Progenitor cell of endocrine pancreas (in vitro differentiated cells): ENCODE data around the gene RSPH1. TPM values are rescaled to one million over a fixed set of nuclear protein-coding genes. Genes with fewer than 3 reads are reported as not detected.

ENCODE experiments used
- DNase-seq: peaks from one replicate; pipeline ENCODE4 v3.0.0; 2021; ENCODE audit warnings: low spot score; ENCODE audit not compliant: unreplicated experiment
- H3K27ac Mint-ChIP-seq: 2 replicates; pipeline ENCODE4 v1.8.0; 2021; ENCODE audit warnings: mild to moderate bottlenecking, moderate library complexity, mixed read lengths
- H3K27me3 Mint-ChIP-seq: 2 replicates; pipeline ENCODE4 v1.8.0; 2021; ENCODE audit warnings: mixed read lengths
- H3K36me3 Mint-ChIP-seq: 2 replicates; pipeline ENCODE4 v1.8.0; 2022; ENCODE audit warnings: mixed read lengths; ENCODE audit not compliant: insufficient read depth
- H3K4me1 Mint-ChIP-seq: 2 replicates; pipeline ENCODE4 v1.8.0; 2021; ENCODE audit warnings: low read depth, mixed read lengths
- H3K4me3 Mint-ChIP-seq: 2 replicates; pipeline ENCODE4 v1.8.0; 2021; ENCODE audit warnings: low read depth, mild to moderate bottlenecking, moderate library complexity, mixed read lengths
- H3K9me3 Mint-ChIP-seq: 2 replicates; pipeline ENCODE4 v1.8.0; 2021; ENCODE audit warnings: low read depth, mixed read lengths
- CTCF ChIP-seq: fragments of 200-600 bp; sonication (generic); IDR thresholded peaks from one replicate; pipeline ENCODE4 v1.5.0; 2021; ENCODE audit warnings: antibody characterized with exemption, mild to moderate bottlenecking; ENCODE audit not compliant: unreplicated experiment
- total RNA-seq: library from RNA; stranded (reverse); gene quantifications from 2 replicates; pipeline ENCODE4 v1.2.1, GENCODE V29; 2021

The RSPH1 gene
- total RNA-seq, 1 donor from 2014 or later, result 7.1 TPM

GRCh38 chr21:42440187-42440792 is 55.7 kb downstream of the RSPH1 start:
- H3K9me3 Mint-ChIP-seq, result no peaks in the 10 kb centered on the region

DNA sequence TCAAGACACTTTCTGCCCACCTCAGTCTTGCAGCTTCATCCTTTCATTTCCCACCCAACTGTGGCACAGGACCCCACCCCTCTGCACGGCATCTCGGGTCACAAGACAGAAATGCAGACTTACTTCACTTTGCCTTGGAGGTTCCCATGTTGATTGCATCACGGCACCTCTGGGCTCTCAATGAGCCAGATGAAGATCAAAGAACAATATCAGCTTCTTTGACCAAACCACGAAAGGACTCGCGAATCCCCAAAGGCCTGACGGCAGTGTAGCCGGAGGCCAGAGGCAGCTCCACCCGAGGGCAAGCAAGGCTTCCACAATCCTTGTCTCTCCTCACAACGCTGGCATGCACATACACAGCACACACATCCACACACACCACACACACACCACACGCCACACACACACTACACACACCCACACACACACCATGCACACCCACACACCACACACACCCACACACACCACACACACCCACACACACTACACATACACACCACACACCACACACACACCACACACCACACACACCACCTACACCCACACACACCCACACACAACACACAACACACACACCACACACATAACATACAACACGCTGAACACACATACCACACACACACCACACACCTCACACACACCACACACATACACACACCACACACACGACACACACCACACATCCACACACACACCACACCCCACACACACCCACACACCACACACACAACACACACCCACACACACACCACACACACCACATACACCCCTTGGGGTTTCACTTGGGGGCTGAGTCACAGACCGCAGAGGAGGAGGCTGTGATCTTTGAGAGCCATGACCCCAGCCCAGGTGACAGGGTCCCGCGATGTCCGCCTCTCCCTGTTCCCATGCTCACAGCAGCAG is 56.5 kb downstream of the RSPH1 start:
- Mint-ChIP-seq H3K9me3 (no peaks in the 10 kb centered on the region), H3K36me3 (no peaks in the 10 kb centered on the region), H3K4me1 (no peaks in the 10 kb centered on the region), H3K27ac (no peak overlapping the region), H3K4me3 (no peak overlapping the region), H3K27me3 (peaks cover 28% of the 10 kb centered on the region)
- TF ChIP-seq CTCF, result no peak
- DNase-seq, result no peak

More at GRCh38 chr21:42440187-42440792, 55.7 kb downstream of the RSPH1 start:
- Mint-ChIP-seq H3K36me3 (no peaks in the 10 kb centered on the region), H3K27me3 (peaks cover 20% of the 10 kb centered on the region), H3K27ac (no peak overlapping the region), H3K4me3 (no peak overlapping the region), H3K4me1 (no peaks in the 10 kb centered on the region)
- no peak for DNase-seq
- TF ChIP-seq CTCF, result no peak

DNA sequence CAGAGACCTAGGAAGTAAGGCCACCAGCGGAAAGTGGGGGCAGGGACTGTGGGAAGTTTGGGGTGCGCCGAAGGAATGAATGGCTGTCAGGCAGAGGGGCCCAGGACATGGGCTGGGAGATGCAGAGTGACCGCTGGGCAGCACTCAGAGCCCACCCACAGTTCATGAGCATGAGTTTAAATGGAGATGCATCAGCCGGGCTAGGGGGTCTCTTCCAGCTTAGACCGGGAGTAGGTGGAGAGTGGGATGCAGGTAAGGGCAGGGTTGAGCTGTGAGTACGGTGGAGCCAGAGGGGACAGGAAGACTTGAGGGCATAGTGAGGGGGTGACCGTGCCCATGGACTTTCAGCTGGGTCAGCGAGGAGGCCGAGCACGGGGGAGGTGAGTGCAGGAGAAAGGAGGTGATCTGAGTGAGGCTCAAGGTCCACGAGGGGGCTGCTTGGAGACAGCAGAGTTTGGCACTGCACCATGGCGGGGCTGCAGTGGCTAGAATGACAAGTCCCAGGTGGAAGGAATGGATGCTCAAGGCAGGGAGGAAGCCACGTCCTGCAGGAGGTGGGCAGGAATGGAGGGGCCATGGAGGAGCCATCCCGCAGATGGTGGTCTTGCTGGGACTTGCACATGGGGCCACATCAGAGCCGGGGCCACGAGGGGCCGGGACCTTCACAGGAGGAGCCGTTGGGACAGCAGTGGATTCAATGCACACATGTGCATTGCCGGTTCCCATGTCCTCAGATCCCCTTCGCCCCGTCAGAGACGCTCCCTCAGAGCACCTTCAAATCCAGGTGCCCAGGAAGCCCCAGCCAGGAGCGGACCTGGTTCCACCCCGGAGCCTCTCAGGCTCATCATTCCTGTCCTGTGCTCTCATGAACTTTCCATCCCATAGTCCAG is 57.5 kb downstream of the RSPH1 start:
- H3K4me1 Mint-ChIP-seq, result no peaks in the 10 kb centered on the region
- no peaks in the 10 kb centered on the region for H3K36me3 Mint-ChIP-seq
- no peak for TF ChIP-seq CTCF
- H3K9me3 Mint-ChIP-seq, result no peaks in the 10 kb centered on the region
- H3K27ac Mint-ChIP-seq, result no peak overlapping the region
- peaks cover 35% of the 10 kb centered on the region for H3K27me3 Mint-ChIP-seq
- no peak for DNase-seq
- no peak overlapping the region for H3K4me3 Mint-ChIP-seq

- H3K27ac Mint-ChIP-seq, result no peak overlapping the region
- H3K27me3 Mint-ChIP-seq, result peaks cover 37% of the 10 kb centered on the region
- no peaks in the 10 kb centered on the region for H3K36me3 Mint-ChIP-seq
- H3K9me3 Mint-ChIP-seq, result no peaks in the 10 kb centered on the region
- H3K4me1 Mint-ChIP-seq, result no peaks in the 10 kb centered on the region
- TF ChIP-seq CTCF, result no peak
- H3K4me3 Mint-ChIP-seq, result no peak overlapping the region
- peak; percentile 49 for DNase-seq
These were observed 58.2 kb downstream of the RSPH1 start for GRCh38 chr21:42437786-42438185.

- Mint-ChIP-seq H3K27me3 (peaks cover 37% of the 10 kb centered on the region), H3K36me3 (no peaks in the 10 kb centered on the region), H3K4me3 (no peak overlapping the region), H3K9me3 (peaks cover 6% of the 10 kb centered on the region), H3K4me1 (no peaks in the 10 kb centered on the region), H3K27ac (no peak overlapping the region)
- no peak for TF ChIP-seq CTCF
- DNase-seq, result no peak
These were observed 59.1 kb downstream of the RSPH1 start for GRCh38 chr21:42436914-42437313.
